DMS53 treated with DMSO at 0.1 percent for 48 hours (cell line): ENCODE data around the gene CLEC3B.
"Not testable (repeated sequence)": the region's sequence is repeated elsewhere in the genome, so short reads cannot be mapped to it uniquely, and the experiment has no call there.

ENCODE experiments used
- DNase-seq: peaks from one replicate; lab custom pipeline; 2025; ENCODE audit not compliant: unreplicated experiment; lab: John Stamatoyannopoulos, UW

The CLEC3B gene

DNA sequence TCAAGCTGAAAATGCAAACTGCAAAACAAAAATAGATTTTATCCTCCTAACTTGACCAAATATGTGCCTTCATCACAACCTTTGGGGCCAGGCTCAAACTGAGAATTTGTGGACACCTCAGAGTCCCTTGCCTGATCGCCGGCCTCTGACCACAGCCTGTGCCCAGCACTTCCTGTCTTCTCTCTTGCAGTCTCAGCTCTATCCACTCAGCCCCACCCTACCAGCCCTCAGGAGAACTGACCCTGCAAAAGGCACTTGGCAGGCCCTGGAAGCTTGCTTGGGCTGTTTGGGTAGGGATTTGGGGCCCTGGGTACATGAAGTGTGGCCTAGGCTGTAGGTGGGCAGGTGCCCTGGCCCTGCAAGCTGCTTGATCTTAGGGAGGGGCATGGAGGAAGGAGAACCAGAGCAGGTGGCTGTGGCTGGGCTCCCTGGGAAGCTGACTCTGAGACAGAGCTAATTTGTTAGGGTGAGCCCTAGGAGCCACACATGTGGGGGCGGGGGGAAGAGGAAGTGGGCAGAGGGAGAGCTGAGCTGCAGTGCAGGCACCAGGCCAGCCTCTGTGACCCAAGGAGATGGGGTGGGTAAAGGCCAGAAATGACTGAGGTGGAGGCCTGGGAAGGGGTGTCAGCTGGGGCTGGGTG is 8.6 kb downstream of the CLEC3B start:
- no peak for DNase-seq

DNA sequence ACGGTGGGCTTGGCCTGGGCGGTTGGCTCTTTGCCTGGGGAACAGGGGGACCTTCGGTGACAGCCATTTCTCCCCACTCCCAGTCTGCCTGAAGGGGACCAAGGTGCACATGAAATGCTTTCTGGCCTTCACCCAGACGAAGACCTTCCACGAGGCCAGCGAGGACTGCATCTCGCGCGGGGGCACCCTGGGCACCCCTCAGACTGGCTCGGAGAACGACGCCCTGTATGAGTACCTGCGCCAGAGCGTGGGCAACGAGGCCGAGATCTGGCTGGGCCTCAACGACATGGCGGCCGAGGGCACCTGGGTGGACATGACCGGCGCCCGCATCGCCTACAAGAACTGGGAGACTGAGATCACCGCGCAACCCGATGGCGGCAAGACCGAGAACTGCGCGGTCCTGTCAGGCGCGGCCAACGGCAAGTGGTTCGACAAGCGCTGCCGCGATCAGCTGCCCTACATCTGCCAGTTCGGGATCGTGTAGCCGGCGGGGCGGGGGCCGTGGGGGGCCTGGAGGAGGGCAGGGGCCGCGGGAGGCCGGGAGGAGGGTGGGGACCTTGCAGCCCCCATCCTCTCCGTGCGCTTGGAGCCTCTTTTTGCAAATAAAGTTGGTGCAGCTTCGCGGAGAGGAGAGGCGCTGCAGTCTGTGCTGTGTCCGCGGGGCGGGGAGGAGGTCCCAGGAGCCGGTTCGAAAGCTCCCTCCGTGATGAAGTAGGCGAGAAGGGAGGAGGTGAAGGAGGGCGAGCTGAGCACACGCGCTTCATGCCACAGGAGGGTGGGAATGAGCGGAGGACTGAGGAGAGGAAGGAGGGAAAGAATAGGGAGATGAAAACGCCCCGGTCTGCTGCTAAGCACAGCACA is 9.6 kb downstream of the CLEC3B start:
- no peak for DNase-seq

DNA sequence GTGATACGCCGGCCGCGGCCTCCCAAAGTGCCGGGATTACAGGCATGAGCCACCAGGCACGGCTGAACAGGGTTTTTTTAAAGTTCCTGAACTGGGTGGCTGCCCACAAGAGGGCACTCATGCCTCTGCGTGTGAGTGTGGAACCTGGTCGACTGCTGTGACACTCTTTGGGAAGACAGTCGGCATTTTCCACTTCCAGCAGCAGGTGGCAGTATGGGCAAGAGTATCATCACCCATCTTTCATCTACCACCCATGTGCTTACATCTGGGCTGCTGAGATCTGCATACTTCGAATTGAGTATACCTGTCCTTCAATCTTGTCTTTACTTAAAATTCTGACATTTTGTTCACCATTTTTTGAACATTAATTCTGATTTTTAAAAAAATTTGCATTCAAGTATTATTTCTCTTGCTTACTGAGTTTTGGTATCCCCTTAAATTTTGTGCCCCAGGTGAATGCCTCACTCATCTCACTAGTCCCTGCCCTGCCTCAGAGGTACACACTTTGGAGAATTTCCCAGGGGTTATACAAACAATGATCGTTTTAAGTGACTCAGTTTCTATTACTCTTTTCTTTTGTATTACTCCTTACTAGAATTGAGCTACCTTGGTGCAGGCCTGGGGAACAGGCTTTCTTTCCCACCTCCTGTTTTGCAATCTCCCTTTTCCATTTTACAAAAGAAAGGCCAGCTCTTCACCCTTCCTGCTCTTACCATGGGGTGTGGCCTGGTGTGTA is 11.8 kb downstream of the CLEC3B start:
- DNase-seq = peak; percentile 39

- DNase-seq = no peak
Measured at GRCh38 chr3:45041666-45042065, 15.6 kb downstream of the CLEC3B start.

GRCh38 chr3:45042162-45042561 is 16.1 kb downstream of the CLEC3B start:
- DNase-seq = no peak

GRCh38 chr3:45043728-45044299 is 17.7 kb downstream of the CLEC3B start:
- no peak for DNase-seq

DNA sequence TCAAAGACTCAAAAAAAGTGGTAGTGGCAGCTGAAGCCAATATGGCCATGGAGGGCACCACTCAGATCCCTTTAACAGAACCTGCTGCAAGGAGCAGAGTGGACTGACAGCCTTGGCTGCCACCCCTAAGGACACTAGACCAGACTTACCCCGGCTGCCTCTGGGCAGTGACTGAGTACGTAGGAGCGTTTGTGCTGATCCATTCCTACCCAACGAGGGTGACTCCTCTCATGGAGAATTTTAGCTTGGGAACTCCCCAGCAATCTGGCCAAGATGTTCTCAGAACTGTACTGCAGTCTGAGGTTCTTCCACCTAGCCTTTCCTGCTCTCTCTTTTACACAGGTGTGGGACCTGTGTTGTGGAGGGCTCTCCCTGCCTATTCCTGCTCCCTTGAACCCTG is 22.1 kb downstream of the CLEC3B start:
- DNase-seq = no peak

- no peak for DNase-seq
Measured at GRCh38 chr3:45049807-45050206, 23.7 kb downstream of the CLEC3B start.

DNA sequence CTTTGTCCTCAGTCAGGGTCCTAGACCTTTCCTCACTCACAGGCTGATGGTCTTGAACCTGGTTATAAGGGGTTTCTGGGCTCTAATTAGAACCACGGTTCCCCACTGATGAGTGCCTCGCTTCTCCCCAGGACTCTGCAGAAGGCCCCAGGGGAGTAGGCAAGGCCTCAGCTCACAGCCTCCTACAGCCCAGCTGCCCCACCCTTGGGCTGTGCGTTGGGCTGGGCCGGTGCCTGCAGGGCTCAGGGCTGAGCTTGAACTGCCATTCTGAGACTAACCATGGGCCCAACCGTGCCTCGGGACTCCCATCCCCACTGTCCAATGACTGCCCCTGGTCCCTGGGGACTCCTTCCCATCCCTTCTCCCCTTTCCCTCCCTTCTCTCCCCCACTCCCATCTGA is 25.6 kb downstream of the CLEC3B start:
- no peak for DNase-seq

DNA sequence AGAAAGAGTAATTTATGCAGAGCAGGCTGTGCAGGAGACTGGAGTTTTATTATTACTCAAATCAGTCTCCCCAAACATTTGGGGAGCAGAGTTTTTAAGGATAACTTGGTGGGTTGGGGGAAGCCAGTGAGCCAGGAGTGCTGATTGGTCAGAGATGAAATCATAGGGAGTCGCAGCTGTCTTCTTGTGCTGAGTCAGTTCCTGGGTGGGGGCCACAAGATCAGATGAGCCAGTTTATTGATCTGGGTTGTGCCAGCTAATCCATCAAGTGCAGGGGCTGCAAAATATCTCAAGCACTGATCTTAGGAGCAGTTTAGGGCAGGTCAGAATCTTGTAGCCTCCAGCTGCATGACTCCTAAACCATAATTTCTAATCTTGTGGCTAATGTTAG is 27.7 kb downstream of the CLEC3B start:
- not testable (repeated sequence) for DNase-seq

DNA sequence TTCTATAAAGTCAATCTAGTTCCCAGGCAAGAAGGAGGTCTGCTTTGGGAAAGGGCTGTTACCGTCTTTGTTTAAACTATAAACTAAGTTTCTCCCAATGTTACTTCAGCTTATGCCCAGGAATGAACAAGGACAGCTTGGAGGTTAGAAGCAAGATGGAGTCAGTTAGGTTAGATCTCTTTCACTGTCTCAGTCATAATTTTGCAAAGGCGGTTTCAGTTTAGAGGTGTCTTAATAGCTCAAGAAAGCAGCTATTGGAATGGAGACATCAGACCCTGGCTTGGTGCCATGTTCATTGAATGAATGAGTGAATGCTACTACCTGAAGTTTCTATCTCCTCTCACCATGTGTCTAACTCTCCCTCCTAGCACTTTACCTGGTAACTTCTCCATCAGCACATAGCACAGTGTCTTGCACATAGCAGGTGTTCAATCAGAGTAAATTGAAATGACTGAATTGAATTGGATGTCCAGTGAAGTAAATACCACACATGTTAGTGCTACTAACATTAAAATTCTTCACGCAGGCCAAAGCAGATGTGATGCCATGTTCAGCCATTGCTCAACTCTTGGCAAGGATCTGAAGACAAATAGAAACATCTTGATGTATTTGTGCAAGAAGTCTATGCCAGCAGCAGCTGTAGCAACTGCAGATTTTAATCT is 28.2 kb downstream of the CLEC3B start:
- no peak for DNase-seq

DNA sequence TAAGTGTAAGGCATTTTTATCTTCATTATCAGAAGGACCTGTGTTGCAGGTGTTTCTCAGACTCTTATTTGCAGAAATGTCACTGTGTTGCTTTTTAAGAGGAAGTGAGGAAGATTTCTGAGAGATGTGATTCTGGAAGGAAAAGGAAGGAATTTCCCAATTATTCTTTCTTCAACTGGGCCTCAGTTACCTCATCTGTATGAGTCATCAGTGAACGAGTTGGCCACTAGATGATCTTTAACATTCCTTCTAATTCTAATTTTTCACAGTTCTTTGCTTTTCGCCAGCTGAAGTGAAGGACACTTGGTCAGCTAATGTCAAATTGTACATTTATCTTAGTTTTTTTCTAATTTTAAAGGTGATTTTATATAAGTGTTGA is 28.9 kb downstream of the CLEC3B start:
- DNase-seq = no peak

DNA sequence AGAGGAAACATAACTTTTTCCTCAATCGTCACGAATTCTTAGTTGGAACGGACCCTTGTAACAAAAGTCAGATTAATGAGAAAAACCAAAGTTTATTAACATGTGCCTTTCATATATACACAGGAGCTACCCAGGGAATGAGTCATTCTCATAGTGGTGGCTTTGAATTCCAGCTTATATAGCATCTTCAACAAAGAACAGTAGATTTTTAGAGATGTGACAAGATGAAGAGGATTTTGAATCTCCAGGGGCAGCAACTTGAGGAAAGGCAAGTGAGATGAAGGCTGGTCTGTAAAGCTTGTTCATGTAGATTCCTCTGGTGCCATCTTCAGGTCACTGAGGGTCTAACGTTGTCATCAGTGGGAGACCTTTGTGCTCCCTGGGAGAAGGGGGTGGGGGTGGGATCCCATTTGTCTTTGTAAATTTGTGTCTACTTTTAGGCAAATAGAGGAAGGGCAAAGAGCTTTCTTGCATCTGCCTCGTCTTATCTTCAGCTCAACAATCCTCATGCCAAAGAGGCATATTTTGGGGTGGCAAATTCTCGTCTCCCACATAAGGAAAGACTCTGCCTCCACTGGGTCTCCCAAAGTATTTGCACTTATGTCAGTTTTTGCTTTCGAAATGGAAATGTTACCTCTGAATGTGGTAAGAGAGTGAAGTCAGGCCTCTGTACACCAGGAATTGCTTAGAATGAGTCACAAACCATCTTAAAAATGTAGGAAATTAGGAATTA is 29.5 kb downstream of the CLEC3B start:
- DNase-seq = no peak

- no peak for DNase-seq
Measured at GRCh38 chr3:45056608-45057301, 30.7 kb downstream of the CLEC3B start.

- DNase-seq = no peak
Measured at GRCh38 chr3:45057557-45057956, 31.5 kb downstream of the CLEC3B start.

- no peak for DNase-seq
Measured at GRCh38 chr3:45059132-45059531, 33.0 kb downstream of the CLEC3B start.

GRCh38 chr3:45060165-45060892 is 34.2 kb downstream of the CLEC3B start:
- no peak for DNase-seq

DNA sequence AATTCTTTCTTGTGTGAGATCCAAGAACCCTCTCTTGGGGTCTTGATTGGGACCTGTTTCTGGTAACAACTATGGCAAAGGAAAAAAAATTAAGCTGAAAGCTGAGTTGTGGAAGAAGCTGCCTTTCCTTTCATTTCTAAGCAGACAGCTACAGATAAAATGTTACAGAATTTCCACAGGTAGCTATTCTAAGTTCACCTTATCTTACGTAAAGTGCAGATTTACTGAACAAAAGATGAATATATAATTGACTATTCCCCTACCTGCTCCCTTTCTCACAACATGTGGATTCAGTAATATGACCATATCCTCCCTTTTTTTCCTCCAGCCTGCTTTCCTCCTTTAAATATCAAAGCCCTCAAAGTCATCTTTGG is 36.6 kb downstream of the CLEC3B start:
- DNase-seq = no peak
